ENCODE measurements around the gene RXFP3.
A peak's percentile ranks its signal among the peaks of the same experiment; 100 is the strongest.
"Not testable (repeated sequence)": the region's sequence is repeated elsewhere in the genome, so short reads cannot be mapped to it uniquely, and the experiment has no call there.

Gene RXFP3

DNA sequence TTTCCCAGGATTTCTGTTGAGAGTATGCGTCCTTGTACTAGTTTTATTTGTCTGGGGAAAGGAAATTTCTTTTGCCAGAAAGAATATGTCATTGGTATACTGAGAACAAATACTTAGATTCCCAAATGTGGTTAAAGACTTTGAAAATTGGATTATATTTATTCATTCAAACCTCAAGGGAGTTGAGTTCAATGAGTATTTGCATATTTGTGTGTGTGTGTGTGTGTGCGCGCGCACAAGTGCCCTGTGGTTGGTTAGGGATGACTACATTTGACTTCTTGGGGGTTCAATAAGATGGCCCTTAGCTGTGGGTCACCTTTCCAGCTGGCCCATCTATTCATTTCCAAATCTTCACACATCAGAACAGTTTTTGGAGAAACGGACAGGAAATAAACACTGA, 4.9 kb downstream of the RXFP3 start:
- TF ChIP-seq CTCF (IDR thresholded peaks at IDR 0.05; ENCODE audit: insufficient read depth, low read depth, low read length, missing control alignments): no peak
- no peak for DNase-seq (ENCODE audit: low read depth)

DNA sequence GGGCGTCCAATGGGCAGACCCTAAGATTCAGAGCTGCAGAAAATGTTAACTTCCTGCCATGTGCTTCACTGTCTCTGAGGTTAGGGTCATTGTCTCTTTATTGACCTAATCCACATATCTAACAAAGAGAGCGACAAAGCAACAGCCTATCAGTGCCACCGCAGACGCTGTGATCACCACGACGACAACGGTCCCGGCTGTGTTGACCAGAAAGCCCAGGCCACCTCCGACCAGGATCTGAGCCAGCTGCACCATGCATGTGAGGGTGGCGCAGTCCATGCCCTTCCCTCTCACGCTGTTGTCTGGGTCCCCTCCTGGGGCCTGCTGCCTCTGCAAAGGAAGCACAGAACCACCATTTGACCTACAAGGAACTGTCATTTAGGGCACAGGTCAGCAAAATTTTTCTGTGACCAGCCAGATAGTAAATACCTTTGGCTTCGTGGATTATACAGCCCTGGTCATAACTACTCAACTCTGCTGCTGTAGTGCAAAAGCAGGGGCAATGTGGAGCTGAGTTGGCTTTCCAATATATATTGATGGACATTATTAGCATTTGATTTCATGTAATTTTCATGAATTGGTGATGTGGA, 8.5 kb downstream of the RXFP3 start:
- H3K4me3 ChIP-seq (ENCODE audit: low read depth, low read length): no peak overlapping the region
- TF ChIP-seq CTCF (IDR thresholded peaks at IDR 0.05; ENCODE audit: insufficient read depth, low read depth, low read length, missing control alignments): no peak
- DNase-seq (ENCODE audit: low read depth): no peak

More for the DNA sequence above, 4.9 kb downstream of the RXFP3 start:
- H3K4me3 ChIP-seq (ENCODE audit: low read depth, low read length): no peak overlapping the region

DNA sequence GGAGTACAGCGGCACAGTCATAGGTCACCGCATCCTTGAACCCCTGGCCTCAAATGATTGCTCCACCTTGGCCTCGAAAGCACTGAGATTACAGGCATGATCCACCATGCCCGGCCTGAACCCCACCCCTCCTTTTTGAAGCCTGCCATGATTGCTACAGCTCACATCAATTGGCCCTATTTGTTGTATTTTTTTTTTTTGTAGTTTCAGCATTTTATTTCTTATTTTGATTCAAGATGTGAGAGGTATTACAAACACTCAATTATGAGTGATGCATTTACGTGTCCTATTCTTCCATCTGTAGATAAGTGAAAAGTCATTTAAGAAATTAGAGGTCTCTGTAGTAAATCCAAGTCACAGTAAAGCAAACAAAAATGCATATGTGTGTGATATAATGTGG, 16.0 kb downstream of the RXFP3 start:
- DNase-seq (ENCODE audit: low read depth); H3K4me3 ChIP-seq (ENCODE audit: low read depth, low read length): not testable (repeated sequence)

DNA sequence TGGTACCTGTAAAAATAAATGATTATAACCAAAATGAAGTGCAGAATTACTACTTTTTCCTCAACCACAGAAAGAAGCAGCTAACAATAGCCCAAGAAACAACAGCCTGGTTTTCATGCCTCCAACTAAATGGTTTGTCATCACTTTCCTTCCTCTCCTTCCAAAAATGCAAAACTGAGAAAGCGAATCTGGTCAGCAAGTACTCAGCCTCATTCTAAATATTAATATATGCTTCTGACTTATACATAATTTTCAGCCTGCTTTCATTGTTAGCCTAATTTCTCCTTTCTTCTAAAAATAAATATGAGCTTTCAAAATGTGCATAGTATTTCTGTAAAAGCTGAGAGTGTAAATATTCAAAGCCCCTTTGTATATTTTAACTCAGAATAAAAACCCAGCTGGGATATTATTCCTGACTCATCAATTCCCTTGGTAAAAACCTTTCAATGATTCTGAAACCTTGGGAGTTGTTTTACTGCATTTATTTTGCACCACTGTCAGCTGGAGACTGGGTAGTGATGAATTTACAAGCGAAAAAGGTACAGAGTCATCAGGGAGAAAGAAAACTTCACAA, 21.5 kb downstream of the RXFP3 start:
- H3K4me3 ChIP-seq (ENCODE audit: low read depth, low read length): no peak overlapping the region
- DNase-seq (ENCODE audit: low read depth): no peak
- TF ChIP-seq CTCF (IDR thresholded peaks at IDR 0.05; ENCODE audit: insufficient read depth, low read depth, low read length, missing control alignments): no peak

- no peak overlapping the region for H3K4me3 ChIP-seq (ENCODE audit: low read depth, low read length)
- TF ChIP-seq CTCF (IDR thresholded peaks at IDR 0.05; ENCODE audit: insufficient read depth, low read depth, low read length, missing control alignments): no peak
- no peak for DNase-seq (ENCODE audit: low read depth)
Measured at GRCh38 chr5:33958176-33958575, 22.0 kb downstream of the RXFP3 start.

DNA sequence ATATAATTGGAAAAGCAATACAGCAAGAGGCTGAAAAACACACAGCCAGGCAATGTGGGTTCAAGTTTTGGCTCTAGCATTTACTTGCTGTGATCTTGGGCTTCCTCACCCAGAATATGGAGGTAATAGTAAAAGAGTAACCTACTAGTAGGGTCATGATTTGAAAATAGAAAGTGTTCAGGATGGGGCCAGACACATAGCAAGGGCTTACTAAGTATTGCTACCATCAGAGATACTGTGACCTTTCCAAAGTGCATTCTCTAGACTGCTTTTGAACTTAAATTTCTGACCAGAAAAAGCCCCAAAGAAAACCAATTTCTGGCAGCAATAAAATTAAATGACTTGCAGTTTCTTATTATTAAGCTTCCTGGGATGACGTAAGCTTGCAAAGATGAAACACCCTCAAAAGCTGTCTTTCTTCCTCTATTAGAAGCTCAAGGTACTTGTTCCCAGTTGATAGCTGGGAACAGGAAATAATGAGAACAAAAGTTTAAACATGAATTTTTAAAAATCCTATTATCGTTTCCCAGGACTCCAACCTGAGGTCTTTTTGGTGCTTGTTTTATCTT, 28.0 kb downstream of the RXFP3 start:
- no peak for TF ChIP-seq CTCF (IDR thresholded peaks at IDR 0.05; ENCODE audit: insufficient read depth, low read depth, low read length, missing control alignments)
- peak; percentile 22 for DNase-seq (ENCODE audit: low read depth)
- H3K4me3 ChIP-seq (ENCODE audit: low read depth, low read length): no peak overlapping the region

GRCh38 chr5:33966805-33967204, 30.6 kb downstream of the RXFP3 start:
- DNase-seq (ENCODE audit: low read depth): no peak
- no peak overlapping the region for H3K4me3 ChIP-seq (ENCODE audit: low read depth, low read length)
- TF ChIP-seq CTCF (IDR thresholded peaks at IDR 0.05; ENCODE audit: insufficient read depth, low read depth, low read length, missing control alignments): no peak
